WTC11 (cell line): Measurements from ENCODE around the gene ZNF775. TPM values are rescaled to one million over a fixed set of nuclear protein-coding genes. Genes with fewer than 3 reads are reported as not detected.

Experiments
- ATAC-seq: fragments of 200-7000 bp; cut with Tn5 transposase; 2 replicates; pipeline ENCODE4 v1.10.0; 2021; ENCODE audit warnings: mild to moderate bottlenecking, moderate library complexity
- CTCF ChIA-PET: fragments of 300-600 bp; sonication (Branson Sonifier 250); formaldehyde crosslinking; loops from one replicate; lab custom pipeline; 2021; ENCODE audit warnings: antibody characterized with exemption; lab: Charles Lee
- POLR2A ChIA-PET: fragments of 350-600 bp; sonication (Branson Sonifier 250); formaldehyde crosslinking; loops from one replicate; lab custom pipeline; 2021; ENCODE audit warnings: antibody characterized with exemption; lab: Charles Lee
- DNase-seq: peaks from one replicate; pipeline ENCODE4 v3.0.0; 2021; ENCODE audit warnings: low spot score
- H3K27ac Mint-ChIP-seq: 2 replicates; pipeline ENCODE4 v1.8.0; 2021; ENCODE audit warnings: mixed read lengths
- H3K27me3 Mint-ChIP-seq: 2 replicates; pipeline ENCODE4 v1.8.0; 2021; ENCODE audit warnings: low read depth, mild to moderate bottlenecking, moderate library complexity, mixed read lengths
- H3K36me3 Mint-ChIP-seq: 2 replicates; pipeline ENCODE4 v1.8.0; 2021; ENCODE audit warnings: mixed read lengths
- H3K4me1 Mint-ChIP-seq: 2 replicates; pipeline ENCODE4 v1.8.0; 2022; ENCODE audit warnings: mixed read lengths
- H3K4me3 Mint-ChIP-seq: 2 replicates; pipeline ENCODE4 v1.8.0; 2021; ENCODE audit warnings: mild to moderate bottlenecking, moderate library complexity, mixed read lengths
- H3K9me3 Mint-ChIP-seq: 2 replicates; pipeline ENCODE4 v1.8.0; 2021; ENCODE audit warnings: mixed read lengths
- ATF1 ChIP-seq: sonication (generic); formaldehyde crosslinking; IDR thresholded peaks from 2 replicates; pipeline ENCODE4 v1.8.1; 2023; ENCODE audit warnings: mild to moderate bottlenecking, moderate library complexity, missing genetic modification reagents
- CBFB ChIP-seq: sonication (generic); formaldehyde crosslinking; IDR thresholded peaks from 2 replicates; pipeline ENCODE4 v1.8.1; 2022; ENCODE audit warnings: mild to moderate bottlenecking, low read depth, missing genetic modification reagents
- CREB1 ChIP-seq: sonication (generic); formaldehyde crosslinking; IDR thresholded peaks from 2 replicates; pipeline ENCODE4 v1.8.0; 2023; ENCODE audit warnings: mild to moderate bottlenecking, missing genetic modification reagents
- ERG ChIP-seq: fragments of 250-450 bp; sonication (Bioruptor Pico); IDR thresholded peaks from 2 replicates; pipeline ENCODE4 v1.8.0; 2021; ENCODE audit warnings: mild to moderate bottlenecking
- FOXP1 ChIP-seq: sonication (generic); formaldehyde crosslinking; IDR thresholded peaks from 2 replicates; pipeline ENCODE4 v1.8.0; 2022; ENCODE audit warnings: missing genetic modification reagents, mild to moderate bottlenecking, moderate library complexity, borderline replicate concordance
- GRHL2 ChIP-seq: fragments of 250-450 bp; sonication (Bioruptor Pico); IDR thresholded peaks from 2 replicates; pipeline ENCODE4 v1.8.0; 2022; ENCODE audit warnings: mild to moderate bottlenecking, moderate library complexity; ENCODE audit not compliant: insufficient replicate concordance, severe bottlenecking
- HMGXB4 ChIP-seq: sonication (generic); formaldehyde crosslinking; IDR thresholded peaks from 2 replicates; pipeline ENCODE4 v1.8.1; 2023; ENCODE audit warnings: mild to moderate bottlenecking, moderate library complexity, missing genetic modification reagents
- JUN ChIP-seq: sonication (generic); formaldehyde crosslinking; IDR thresholded peaks from 2 replicates; pipeline ENCODE4 v1.8.0; 2023; ENCODE audit warnings: mild to moderate bottlenecking, missing genetic modification reagents
- MLX ChIP-seq: sonication (generic); formaldehyde crosslinking; IDR thresholded peaks from 2 replicates; pipeline ENCODE4 v1.8.1; 2023; ENCODE audit warnings: mild to moderate bottlenecking, missing genetic modification reagents, moderate library complexity
- MXD4 ChIP-seq: fragments of 250-450 bp; sonication (Bioruptor Pico); IDR thresholded peaks from 2 replicates; pipeline ENCODE4 v1.8.0; 2021; ENCODE audit warnings: mild to moderate bottlenecking, moderate library complexity, borderline replicate concordance
- NFE2L1 ChIP-seq: sonication (generic); formaldehyde crosslinking; IDR thresholded peaks from 2 replicates; pipeline ENCODE4 v1.8.1; 2023; ENCODE audit warnings: missing genetic modification reagents
- NR2C2 ChIP-seq: sonication (generic); formaldehyde crosslinking; IDR thresholded peaks from 2 replicates; pipeline ENCODE4 v1.8.0; 2022; ENCODE audit warnings: mild to moderate bottlenecking, missing genetic modification reagents
- NR3C1 ChIP-seq: sonication (generic); formaldehyde crosslinking; conservative IDR thresholded peaks from 2 replicates; pipeline ENCODE4 v1.8.1; 2023; ENCODE audit warnings: low read depth, mild to moderate bottlenecking, missing genetic modification reagents
- TEAD1 ChIP-seq: sonication (generic); formaldehyde crosslinking; IDR thresholded peaks from 2 replicates; pipeline ENCODE4 v1.8.0; 2022; ENCODE audit warnings: mild to moderate bottlenecking, missing genetic modification reagents
- ZBTB21 ChIP-seq: sonication (generic); formaldehyde crosslinking; IDR thresholded peaks from 2 replicates; pipeline ENCODE4 v1.8.1; 2023; ENCODE audit warnings: mild to moderate bottlenecking, missing genetic modification reagents, borderline replicate concordance
- ZMAT4 ChIP-seq: fragments of 250-450 bp; sonication (Bioruptor Pico); IDR thresholded peaks from 2 replicates; pipeline ENCODE4 v1.9.0; 2021; ENCODE audit warnings: mild to moderate bottlenecking
- ZNF263 ChIP-seq: sonication (generic); formaldehyde crosslinking; IDR thresholded peaks from 2 replicates; pipeline ENCODE4 v1.8.1; 2022; ENCODE audit warnings: low read depth, mild to moderate bottlenecking, moderate library complexity, missing genetic modification reagents
- total RNA-seq: library from RNA; stranded (reverse); gene quantifications from 3 replicates; pipeline ENCODE4 v1.2.3, GENCODE V29; 2021
- TF ChIP-seq, protein P1 (sequence below): sonication (generic); formaldehyde crosslinking; IDR thresholded peaks from 2 replicates; pipeline ENCODE4 v1.8.1; 2023; ENCODE audit warnings: mild to moderate bottlenecking, missing genetic modification reagents, moderate library complexity
- TF ChIP-seq, protein P2 (sequence below): sonication (generic); formaldehyde crosslinking; IDR thresholded peaks from 2 replicates; pipeline ENCODE4 v1.8.0; 2023; ENCODE audit warnings: missing genetic modification reagents
- TF ChIP-seq, protein P3 (sequence below): sonication (generic); formaldehyde crosslinking; IDR thresholded peaks from 2 replicates; pipeline ENCODE4 v1.8.0; 2023; ENCODE audit warnings: missing genetic modification reagents, mild to moderate bottlenecking, borderline replicate concordance

The ZNF775 gene
- total RNA-seq, 1 experiment from 2014 or later, result 25.4 TPM

DNA sequence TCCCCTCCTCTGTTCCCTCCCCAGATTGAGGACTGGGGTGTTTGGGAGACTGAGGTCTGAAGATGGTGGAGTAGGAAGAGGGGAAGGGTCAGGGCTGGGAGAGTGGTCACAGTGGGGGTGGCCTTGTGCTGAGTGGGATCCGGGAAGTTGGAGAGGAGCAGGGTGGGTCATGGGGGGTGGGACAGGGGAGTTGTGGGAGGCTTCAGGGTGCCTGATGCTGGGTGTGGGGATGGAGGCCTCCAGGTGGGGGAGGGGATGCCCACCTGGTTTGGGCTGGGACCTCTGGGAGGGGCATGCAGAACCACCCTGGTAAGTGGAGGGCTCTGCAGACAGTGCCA, 2.6 kb downstream of the ZNF775 start:
- Mint-ChIP-seq H3K9me3 (no peaks in the 10 kb centered on the region), H3K27me3 (no peaks in the 10 kb centered on the region), H3K4me1 (peaks cover 82% of the 10 kb centered on the region), H3K27ac (no peak overlapping the region; the same call in 1 of the 2 replicates), H3K4me3 (no peak overlapping the region), H3K36me3 (peaks cover 7% of the 10 kb centered on the region)
- no peak for ATAC-seq
- ChIA-PET CTCF (interaction anchor here (0.6 kb wide), 1 partner anchor 47 kb away, joined by 3 read pairs; no protein-coding TSS in a partner anchor), POLR2A (interaction anchor here (0.6 kb wide), 1 partner anchor 699 kb away, joined by 3 read pairs; the partner anchor contains the start of gene FASTK)
- peak; percentile 6 for DNase-seq
- TF ChIP-seq TEAD1 (CRISPR knock-in tag) (no peak), NR3C1 (no peak), CBFB (no peak), CREB1 (no peak), HMGXB4 (CRISPR knock-in tag) (no peak), MLX (no peak), MXD4 (no peak), ERG (CRISPR knock-in tag) (no peak), ATF1 (no peak), ZBTB21 (CRISPR knock-in tag) (no peak), NR2C2 (CRISPR knock-in tag) (no peak), ZMAT4 (CRISPR knock-in tag) (no peak), JUN (CRISPR knock-in tag) (no peak), GRHL2 (CRISPR knock-in tag) (no peak), NFE2L1 (CRISPR knock-in tag) (no peak), FOXP1 (CRISPR knock-in tag) (no peak), ZNF263 (CRISPR knock-in tag) (no peak)
- TF ChIP-seq, protein P1, sequence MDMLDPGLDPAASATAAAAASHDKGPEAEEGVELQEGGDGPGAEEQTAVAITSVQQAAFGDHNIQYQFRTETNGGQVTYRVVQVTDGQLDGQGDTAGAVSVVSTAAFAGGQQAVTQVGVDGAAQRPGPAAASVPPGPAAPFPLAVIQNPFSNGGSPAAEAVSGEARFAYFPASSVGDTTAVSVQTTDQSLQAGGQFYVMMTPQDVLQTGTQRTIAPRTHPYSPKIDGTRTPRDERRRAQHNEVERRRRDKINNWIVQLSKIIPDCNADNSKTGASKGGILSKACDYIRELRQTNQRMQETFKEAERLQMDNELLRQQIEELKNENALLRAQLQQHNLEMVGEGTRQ (CRISPR knock-in tag), result no peak
- TF ChIP-seq, protein P2, sequence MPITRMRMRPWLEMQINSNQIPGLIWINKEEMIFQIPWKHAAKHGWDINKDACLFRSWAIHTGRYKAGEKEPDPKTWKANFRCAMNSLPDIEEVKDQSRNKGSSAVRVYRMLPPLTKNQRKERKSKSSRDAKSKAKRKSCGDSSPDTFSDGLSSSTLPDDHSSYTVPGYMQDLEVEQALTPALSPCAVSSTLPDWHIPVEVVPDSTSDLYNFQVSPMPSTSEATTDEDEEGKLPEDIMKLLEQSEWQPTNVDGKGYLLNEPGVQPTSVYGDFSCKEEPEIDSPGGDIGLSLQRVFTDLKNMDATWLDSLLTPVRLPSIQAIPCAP, result no peak

- ATAC-seq, result no peak
- no peaks in the 10 kb centered on the region for H3K27me3 Mint-ChIP-seq
- no peaks in the 10 kb centered on the region for H3K9me3 Mint-ChIP-seq
- H3K4me3 Mint-ChIP-seq, result peak overlapping the region; percentile 47
- no peak for TF ChIP-seq JUN (CRISPR knock-in tag)
- TF ChIP-seq, protein P3, sequence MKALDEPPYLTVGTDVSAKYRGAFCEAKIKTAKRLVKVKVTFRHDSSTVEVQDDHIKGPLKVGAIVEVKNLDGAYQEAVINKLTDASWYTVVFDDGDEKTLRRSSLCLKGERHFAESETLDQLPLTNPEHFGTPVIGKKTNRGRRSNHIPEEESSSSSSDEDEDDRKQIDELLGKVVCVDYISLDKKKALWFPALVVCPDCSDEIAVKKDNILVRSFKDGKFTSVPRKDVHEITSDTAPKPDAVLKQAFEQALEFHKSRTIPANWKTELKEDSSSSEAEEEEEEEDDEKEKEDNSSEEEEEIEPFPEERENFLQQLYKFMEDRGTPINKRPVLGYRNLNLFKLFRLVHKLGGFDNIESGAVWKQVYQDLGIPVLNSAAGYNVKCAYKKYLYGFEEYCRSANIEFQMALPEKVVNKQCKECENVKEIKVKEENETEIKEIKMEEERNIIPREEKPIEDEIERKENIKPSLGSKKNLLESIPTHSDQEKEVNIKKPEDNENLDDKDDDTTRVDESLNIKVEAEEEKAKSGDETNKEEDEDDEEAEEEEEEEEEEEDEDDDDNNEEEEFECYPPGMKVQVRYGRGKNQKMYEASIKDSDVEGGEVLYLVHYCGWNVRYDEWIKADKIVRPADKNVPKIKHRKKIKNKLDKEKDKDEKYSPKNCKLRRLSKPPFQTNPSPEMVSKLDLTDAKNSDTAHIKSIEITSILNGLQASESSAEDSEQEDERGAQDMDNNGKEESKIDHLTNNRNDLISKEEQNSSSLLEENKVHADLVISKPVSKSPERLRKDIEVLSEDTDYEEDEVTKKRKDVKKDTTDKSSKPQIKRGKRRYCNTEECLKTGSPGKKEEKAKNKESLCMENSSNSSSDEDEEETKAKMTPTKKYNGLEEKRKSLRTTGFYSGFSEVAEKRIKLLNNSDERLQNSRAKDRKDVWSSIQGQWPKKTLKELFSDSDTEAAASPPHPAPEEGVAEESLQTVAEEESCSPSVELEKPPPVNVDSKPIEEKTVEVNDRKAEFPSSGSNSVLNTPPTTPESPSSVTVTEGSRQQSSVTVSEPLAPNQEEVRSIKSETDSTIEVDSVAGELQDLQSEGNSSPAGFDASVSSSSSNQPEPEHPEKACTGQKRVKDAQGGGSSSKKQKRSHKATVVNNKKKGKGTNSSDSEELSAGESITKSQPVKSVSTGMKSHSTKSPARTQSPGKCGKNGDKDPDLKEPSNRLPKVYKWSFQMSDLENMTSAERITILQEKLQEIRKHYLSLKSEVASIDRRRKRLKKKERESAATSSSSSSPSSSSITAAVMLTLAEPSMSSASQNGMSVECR (CRISPR knock-in tag), result peak; percentile 47; the same call in 1 of the 2 replicates
- DNase-seq, result peak; percentile 14
- peaks cover 12% of the 10 kb centered on the region for H3K36me3 Mint-ChIP-seq
- ChIA-PET CTCF (interaction anchor here (0.6 to 5.1 kb wide), 2 partner anchors 20 to 48 kb away, joined by 3 to 33 read pairs; no protein-coding TSS in a partner anchor), POLR2A (interaction anchor here (0.6 to 1.5 kb wide), 2 partner anchors 52 to 699 kb away, joined by 3 to 6 read pairs; partner anchors contain the start of gene FASTK)
- peaks cover 79% of the 10 kb centered on the region for H3K4me1 Mint-ChIP-seq
- H3K27ac Mint-ChIP-seq, result peak overlapping the region; percentile 96
Observed at GRCh38 chr7:150382123-150382843, 3.2 kb downstream of the ZNF775 start.
